Esophagus muscularis mucosa (tissue), 4 donors: ENCODE measurements around the gene PTTG1IP2. TPM values are rescaled to one million over a fixed set of nuclear protein-coding genes. Genes with fewer than 3 reads are reported as not detected.

Experiments used
- DNase-seq: peaks from one replicate; pipeline ENCODE4 v3.0.0-alpha.2; 2017; ENCODE audit errors: extremely low spot score
- H3K27ac ChIP-seq, 4 donors: fragments of 200-600 bp; sonication (generic); replicated peaks in 1 of 4; 1 replicate in 3 of 4; 2 replicates in 1 of 4; pipeline ENCODE4 v1.5.1; 2016 to 2019; ENCODE audit warnings: mild to moderate bottlenecking in 1 of 4
- H3K27me3 ChIP-seq, 4 donors: fragments of 200-600 bp; sonication (generic); one replicate each; pipeline versions ENCODE4 v1.5.1 to v1.6.0; 2016 to 2019
- H3K36me3 ChIP-seq, 4 donors: fragments of 200-600 bp; sonication (generic); one replicate each; pipeline ENCODE4 v1.5.1; 2016 to 2019
- H3K4me1 ChIP-seq, 4 donors: fragments of 200-600 bp; sonication (generic); one replicate each; pipeline ENCODE4 v1.5.1; 2016 to 2019
- H3K4me3 ChIP-seq, 4 donors: fragments of 200-600 bp; sonication (generic); 1 replicate in 2 of 4; 2 replicates in 2 of 4; pipeline ENCODE4 v1.5.1; 2016 to 2019; ENCODE audit warnings: mild to moderate bottlenecking in 4 of 4, moderate library complexity in 1 of 4
- H3K9me3 ChIP-seq, 4 donors: fragments of 200-600 bp; sonication (generic); 1 replicate in 3 of 4; 2 replicates in 1 of 4; pipeline ENCODE4 v1.5.1; 2016 to 2019
- CTCF ChIP-seq, 3 experiments: fragments of 200-600 bp in 2 of 3; fragments of 450-650 bp in 1 of 3; sonication (generic) in 2 of 3; IDR thresholded peaks; one replicate each; pipeline ENCODE4 v1.5.1; 2017 to 2019; ENCODE audit warnings: antibody characterized with exemption in 3 of 3, mild to moderate bottlenecking in 2 of 3, moderate library complexity in 1 of 3
- EP300 ChIP-seq: sonication (generic); formaldehyde crosslinking; IDR thresholded peaks from one replicate; pipeline ENCODE4 v1.6.1; 2017; ENCODE audit warnings: antibody characterized with exemption
- POLR2A ChIP-seq: fragments of 450-650 bp; IDR thresholded peaks from one replicate; pipeline ENCODE4 v1.6.1; 2017; ENCODE audit warnings: antibody characterized with exemption, moderate library complexity, mild to moderate bottlenecking, low read depth
- POLR2AphosphoS5 ChIP-seq, 2 donors: sonication (generic); formaldehyde crosslinking; IDR thresholded peaks; one replicate each; pipeline ENCODE4 v1.6.1; 2017; ENCODE audit warnings: antibody characterized with exemption in 2 of 2
- WGBS: methylation state at CpG from one replicate; pipeline ENCODE4 v1.1.5; 2018; 5-methylcytosine and 5-hydroxymethylcytosine counted together
- intact Hi-C: fragments of 100-400 bp; cut with DNase I; formaldehyde crosslinking; loops from one replicate; pipeline ENCODE4 v1.15.1; 2023
- total RNA-seq, 4 donors: library from RNA; depleted of rRNA; stranded (reverse); fragments of >200 nt; gene quantifications; one replicate each; pipeline versions ENCODE4 v1.1.0 to v1.2.1, GENCODE V29; 2016

The PTTG1IP2 gene
- total RNA-seq, 4 donors from 2014 or later = not detected

- Histone ChIP-seq H3K4me3 (no peak overlapping the region), H3K27ac (no peak overlapping the region), H3K9me3 (no peaks in the 10 kb centered on the region), H3K27me3 (no peaks in the 10 kb centered on the region), H3K4me1 (no peaks in the 10 kb centered on the region), H3K36me3 (no peaks in the 10 kb centered on the region)
- no peak for TF ChIP-seq POLR2A
- TF ChIP-seq EP300 = no peak
- TF ChIP-seq CTCF (IDR thresholded peaks at IDR 0.05) = no peak
- TF ChIP-seq POLR2AphosphoS5 (IDR thresholded peaks at IDR 0.05) = no peak
- DNase-seq = no peak
- 95% methylated on average over 6 of the region's 6 CpGs for WGBS
- intact Hi-C loops = no loop called here
Measured at GRCh38 chr7:90485734-90486316, 16.4 kb downstream of the PTTG1IP2 start.

- no peaks in the 10 kb centered on the region for H3K27me3 ChIP-seq
- WGBS = 95% methylated on average over 2 of the region's 2 CpGs
- TF ChIP-seq POLR2A = no peak
- no peak for TF ChIP-seq POLR2AphosphoS5 (IDR thresholded peaks at IDR 0.05)
- no peak for TF ChIP-seq CTCF (IDR thresholded peaks at IDR 0.05)
- TF ChIP-seq EP300 = no peak
- DNase-seq = no peak
- no peaks in the 10 kb centered on the region for H3K36me3 ChIP-seq
- no peak overlapping the region for H3K27ac ChIP-seq
- intact Hi-C loops = no loop called here
- H3K4me3 ChIP-seq = no peak overlapping the region
- no peaks in the 10 kb centered on the region for H3K9me3 ChIP-seq
- H3K4me1 ChIP-seq = no peaks in the 10 kb centered on the region
Measured at GRCh38 chr7:90487808-90488207, 18.4 kb downstream of the PTTG1IP2 start.

- DNase-seq = no peak
- intact Hi-C loops = no loop called here
- H3K27me3 ChIP-seq = no peaks in the 10 kb centered on the region
- H3K9me3 ChIP-seq = no peaks in the 10 kb centered on the region
- H3K4me1 ChIP-seq = no peaks in the 10 kb centered on the region
- no peak overlapping the region for H3K4me3 ChIP-seq
- TF ChIP-seq POLR2A (no peak), CTCF (IDR thresholded peaks at IDR 0.05) (no peak), EP300 (no peak), POLR2AphosphoS5 (IDR thresholded peaks at IDR 0.05) (no peak)
- H3K27ac ChIP-seq = no peak overlapping the region
- 90% methylated on average over 1 of the region's 1 CpG for WGBS
- H3K36me3 ChIP-seq = no peaks in the 10 kb centered on the region
Measured at GRCh38 chr7:90488220-90488619, 18.8 kb downstream of the PTTG1IP2 start.

- WGBS = 89% methylated on average over 6 of the region's 6 CpGs
- Histone ChIP-seq H3K4me1 (no peaks in the 10 kb centered on the region), H3K27me3 (no peaks in the 10 kb centered on the region), H3K36me3 (no peaks in the 10 kb centered on the region), H3K27ac (no peak overlapping the region), H3K9me3 (no peaks in the 10 kb centered on the region), H3K4me3 (no peak overlapping the region)
- no peak for TF ChIP-seq POLR2A
- no peak for TF ChIP-seq EP300
- TF ChIP-seq POLR2AphosphoS5 (IDR thresholded peaks at IDR 0.05) = no peak
- TF ChIP-seq CTCF (IDR thresholded peaks at IDR 0.05) = no peak
- intact Hi-C loops = no loop called here
- DNase-seq = no peak
Measured at GRCh38 chr7:90492250-90492649, 22.8 kb downstream of the PTTG1IP2 start.

GRCh38 chr7:90495241-90495640 is 25.8 kb downstream of the PTTG1IP2 start:
- H3K27me3 ChIP-seq = no peaks in the 10 kb centered on the region
- TF ChIP-seq CTCF (IDR thresholded peaks at IDR 0.05) (no peak), POLR2A (no peak), EP300 (no peak), POLR2AphosphoS5 (IDR thresholded peaks at IDR 0.05) (no peak)
- intact Hi-C loops = no loop called here
- H3K27ac ChIP-seq = no peak overlapping the region
- H3K4me1 ChIP-seq = no peaks in the 10 kb centered on the region
- H3K4me3 ChIP-seq = no peak overlapping the region
- DNase-seq = no peak
- no peaks in the 10 kb centered on the region for H3K9me3 ChIP-seq
- H3K36me3 ChIP-seq = no peaks in the 10 kb centered on the region
- WGBS = 95% methylated on average over 1 of the region's 1 CpG
